ENCODE results near the gene KCNJ16.

- TF ChIP-seq, protein P1, sequence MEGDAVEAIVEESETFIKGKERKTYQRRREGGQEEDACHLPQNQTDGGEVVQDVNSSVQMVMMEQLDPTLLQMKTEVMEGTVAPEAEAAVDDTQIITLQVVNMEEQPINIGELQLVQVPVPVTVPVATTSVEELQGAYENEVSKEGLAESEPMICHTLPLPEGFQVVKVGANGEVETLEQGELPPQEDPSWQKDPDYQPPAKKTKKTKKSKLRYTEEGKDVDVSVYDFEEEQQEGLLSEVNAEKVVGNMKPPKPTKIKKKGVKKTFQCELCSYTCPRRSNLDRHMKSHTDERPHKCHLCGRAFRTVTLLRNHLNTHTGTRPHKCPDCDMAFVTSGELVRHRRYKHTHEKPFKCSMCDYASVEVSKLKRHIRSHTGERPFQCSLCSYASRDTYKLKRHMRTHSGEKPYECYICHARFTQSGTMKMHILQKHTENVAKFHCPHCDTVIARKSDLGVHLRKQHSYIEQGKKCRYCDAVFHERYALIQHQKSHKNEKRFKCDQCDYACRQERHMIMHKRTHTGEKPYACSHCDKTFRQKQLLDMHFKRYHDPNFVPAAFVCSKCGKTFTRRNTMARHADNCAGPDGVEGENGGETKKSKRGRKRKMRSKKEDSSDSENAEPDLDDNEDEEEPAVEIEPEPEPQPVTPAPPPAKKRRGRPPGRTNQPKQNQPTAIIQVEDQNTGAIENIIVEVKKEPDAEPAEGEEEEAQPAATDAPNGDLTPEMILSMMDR (IDR thresholded peaks at IDR 0.05; ENCODE audit: low read depth, low read length, missing input control) = no peak
- TF ChIP-seq REST (IDR thresholded peaks at IDR 0.05) = no peak
- no peak for TF ChIP-seq EGR1 (IDR thresholded peaks at IDR 0.05; ENCODE audit: low read depth in 2 of 2)
- TF ChIP-seq RAD21 (IDR thresholded peaks at IDR 0.05) = no peak
- no peak for TF ChIP-seq NR2F2 (IDR thresholded peaks at IDR 0.05)
- no peak for TF ChIP-seq YY1 (IDR thresholded peaks at IDR 0.05)
- TF ChIP-seq RXRA (IDR thresholded peaks at IDR 0.05) = no peak
- TF ChIP-seq JUND (IDR thresholded peaks at IDR 0.05) = no peak
Observed at GRCh38 chr17:70137451-70138230, 62.6 kb downstream of the KCNJ16 start.
